ENCODE results near the gene CARD11.
"Not testable (repeated sequence)": the region's sequence is repeated elsewhere in the genome, so short reads cannot be mapped to it uniquely, and the experiment has no call there.

The CARD11 gene

GRCh38 chr7:2962865-2963264 lies 80.8 kb downstream of the CARD11 start:
- DNase-seq (ENCODE audit: low spot score): no peak

GRCh38 chr7:2959828-2960599 lies 83.7 kb downstream of the CARD11 start:
- no peak for DNase-seq (ENCODE audit: low spot score)

GRCh38 chr7:2959103-2959680 lies 84.5 kb downstream of the CARD11 start:
- DNase-seq (ENCODE audit: low spot score): no peak

- no peak for DNase-seq (ENCODE audit: low spot score)
Measured at GRCh38 chr7:2958416-2959102, 85.1 kb downstream of the CARD11 start.

GRCh38 chr7:2957369-2957727 lies 86.3 kb downstream of the CARD11 start:
- DNase-seq (ENCODE audit: low spot score): not testable (repeated sequence)

GRCh38 chr7:2956526-2957368 lies 86.9 kb downstream of the CARD11 start:
- no peak for DNase-seq (ENCODE audit: low spot score)

- DNase-seq (ENCODE audit: low spot score): no peak
Measured at GRCh38 chr7:2956076-2956475, 87.6 kb downstream of the CARD11 start.

- no peak for DNase-seq (ENCODE audit: low spot score)
Measured at GRCh38 chr7:2955269-2955668, 88.4 kb downstream of the CARD11 start.

- DNase-seq (ENCODE audit: low spot score): no peak
Measured at GRCh38 chr7:2954433-2954853, 89.2 kb downstream of the CARD11 start.

GRCh38 chr7:2953588-2954407 lies 89.9 kb downstream of the CARD11 start:
- no peak for DNase-seq (ENCODE audit: low spot score)

- no peak for DNase-seq (ENCODE audit: low spot score)
Measured at GRCh38 chr7:2953099-2953498, 90.6 kb downstream of the CARD11 start.

GRCh38 chr7:2952316-2952715 lies 91.4 kb downstream of the CARD11 start:
- no peak for DNase-seq (ENCODE audit: low spot score)

- no peak for DNase-seq (ENCODE audit: low spot score)
Measured at GRCh38 chr7:2950578-2950977, 93.1 kb downstream of the CARD11 start.

GRCh38 chr7:2948749-2949148 lies 94.9 kb downstream of the CARD11 start:
- no peak for DNase-seq (ENCODE audit: low spot score)

- DNase-seq (ENCODE audit: low spot score): no peak
Measured at GRCh38 chr7:2947058-2947780, 96.4 kb downstream of the CARD11 start.

- DNase-seq (ENCODE audit: low spot score): no peak
Measured at GRCh38 chr7:2945171-2945570, 98.5 kb downstream of the CARD11 start.

GRCh38 chr7:2944739-2945138 lies 98.9 kb downstream of the CARD11 start:
- no peak for DNase-seq (ENCODE audit: low spot score)

- no peak for DNase-seq (ENCODE audit: low spot score)
Measured at GRCh38 chr7:2943851-2944601, 99.6 kb downstream of the CARD11 start.

GRCh38 chr7:2941216-2941859 lies 102.3 kb downstream of the CARD11 start:
- no peak for DNase-seq (ENCODE audit: low spot score)

- DNase-seq (ENCODE audit: low spot score): no peak
Measured at GRCh38 chr7:2940466-2940865, 103.2 kb downstream of the CARD11 start.
